PFSK-1 (cell line): ENCODE results near the gene RSPO4.

Experiments used
- POLR2AphosphoS5 ChIP-seq: IDR thresholded peaks from 2 replicates; pipeline ENCODE4 v1.6.1; 2012; ENCODE audit warnings: low read depth, mild to moderate bottlenecking, control low read depth, low read length, moderate library complexity
- REST ChIP-seq, 2 experiments: IDR thresholded peaks; 2 replicates each; pipeline versions ENCODE4 v1.6.1 to v1.8.0; 2011 to 2012; ENCODE audit warnings: low read depth in 2 of 2, low read length in 2 of 2, control low read depth in 1 of 2, inconsistent platforms in 1 of 2, mild to moderate bottlenecking in 1 of 2, moderate library complexity in 1 of 2; ENCODE audit not compliant: insufficient read depth in 1 of 2
- SIN3A ChIP-seq: IDR thresholded peaks from 2 replicates; pipeline ENCODE4 v1.6.1; 2012; ENCODE audit warnings: mild to moderate bottlenecking, low read length, moderate library complexity, borderline replicate concordance; ENCODE audit not compliant: insufficient read depth
- TAF1 ChIP-seq: IDR thresholded peaks from 2 replicates; pipeline ENCODE4 v1.6.1; 2012; ENCODE audit warnings: low read length, control low read depth, borderline replicate concordance; ENCODE audit not compliant: insufficient read depth

- TF ChIP-seq SIN3A: no peak
- no peak for TF ChIP-seq TAF1
- no peak for TF ChIP-seq REST (IDR thresholded peaks at IDR 0.05; ENCODE audit: insufficient read depth in 1 of 2, low read depth in 2 of 2, low read length in 2 of 2)
- no peak for TF ChIP-seq POLR2AphosphoS5
These were observed 13.1 kb upstream of the RSPO4 start for GRCh38 chr20:1015181-1015580.
